Spleen (tissue), 11 donors: Measurements from ENCODE around the gene PDAP1. TPM values are rescaled to one million over a fixed set of nuclear protein-coding genes. Genes with fewer than 3 reads are reported as not detected.

ENCODE experiments used
- DNase-seq: peaks from one replicate; pipeline ENCODE4 v3.0.0-alpha.2; 2020
- H3K27ac ChIP-seq, 8 donors: fragments of 200-600 bp; sonication (generic) in 7 of 8; 1 replicate in 4 of 8; 2 replicates in 4 of 8; pipeline versions ENCODE4 v1.5.0 to v1.8.0; 2016 to 2021; ENCODE audit warnings: inconsistent platforms in 4 of 8, mild to moderate bottlenecking in 4 of 8, moderate library complexity in 1 of 8
- H3K27me3 ChIP-seq, 7 donors: fragments of 200-600 bp; sonication (generic) in 6 of 7; replicated peaks in 1 of 7; 1 replicate in 4 of 7; 2 replicates in 3 of 7; pipeline versions ENCODE4 v1.5.0 to v1.8.0; 2016 to 2021; ENCODE audit warnings: inconsistent platforms in 3 of 7, mild to moderate bottlenecking in 1 of 7
- H3K36me3 ChIP-seq, 6 donors: fragments of 200-600 bp; sonication (generic) in 5 of 6; 1 replicate in 4 of 6; 2 replicates in 2 of 6; pipeline versions ENCODE4 v1.5.0 to v1.8.0; 2016 to 2021; ENCODE audit warnings: inconsistent platforms in 2 of 6
- H3K4me1 ChIP-seq, 6 donors: fragments of 200-600 bp; sonication (generic) in 5 of 6; 1 replicate in 3 of 6; 2 replicates in 3 of 6; pipeline versions ENCODE4 v1.5.0 to v1.8.0; 2016 to 2021; ENCODE audit warnings: inconsistent platforms in 3 of 6
- H3K4me3 ChIP-seq, 8 donors: fragments of 200-600 bp; sonication (generic) in 7 of 8; 1 replicate in 4 of 8; 2 replicates in 4 of 8; pipeline versions ENCODE4 v1.5.0 to v1.8.0; 2016 to 2021; ENCODE audit warnings: inconsistent platforms in 4 of 8, mild to moderate bottlenecking in 4 of 8, moderate library complexity in 2 of 8
- H3K9me3 ChIP-seq, 8 donors: fragments of 200-600 bp; sonication (generic) in 7 of 8; 1 replicate in 4 of 8; 2 replicates in 4 of 8; pipeline versions ENCODE4 v1.5.0 to v1.8.0; 2016 to 2021; ENCODE audit warnings: inconsistent platforms in 4 of 8
- CTCF ChIP-seq, 11 experiments: fragments of 200-600 bp in 7 of 11; fragments of 450-650 bp in 4 of 11; sonication (generic) in 4 of 11; IDR thresholded peaks in 8 of 11; conservative IDR thresholded peaks in 3 of 11; 1 replicate in 7 of 11; 2 replicates in 4 of 11; pipeline versions ENCODE4 v1.4.0 to v1.8.0; 2016 to 2021; ENCODE audit warnings: antibody characterized with exemption in 11 of 11, inconsistent platforms in 4 of 11, mild to moderate bottlenecking in 1 of 11
- POLR2A ChIP-seq, 3 donors: fragments of 450-650 bp; IDR thresholded peaks; one replicate each; pipeline ENCODE4 v1.5.1; 2017; ENCODE audit warnings: antibody characterized with exemption in 3 of 3, mild to moderate bottlenecking in 1 of 3
- POLR2AphosphoS5 ChIP-seq, 3 donors: sonication (generic); formaldehyde crosslinking; IDR thresholded peaks; one replicate each; pipeline ENCODE4 v1.5.1; 2017; ENCODE audit warnings: antibody characterized with exemption in 3 of 3
- WGBS, 5 donors: extraction: QIAGEN DNeasy Blood & Tissue Kit in 3 of 5; methylation state at CpG; one replicate each; pipeline versions ENCODE4 v1.1.5 to v1.1.7; 2013 to 2018; 5-methylcytosine and 5-hydroxymethylcytosine counted together
- intact Hi-C: fragments of 100-400 bp; cut with DNase I; formaldehyde crosslinking; loops from one replicate; pipeline ENCODE4 v1.15.0; 2023; ENCODE audit warnings: low total_unique reads
- polyA plus RNA-seq, 3 donors: library from polyadenylated mRNA; stranded (reverse); fragments of 200-250 nt; gene quantifications; one replicate each; pipeline ENCODE4 v1.2.1, GENCODE V29; 2013
- total RNA-seq, 7 donors: library from RNA; depleted of rRNA in 3 of 7; stranded (reverse); fragments of >200 nt in 3 of 7; fragmentation: NEBNext Ultra II Directional in 4 of 7; extraction: Animal tissue kit (Norgen Biotek cat#: 25700) in 4 of 7; gene quantifications; one replicate each; pipeline versions ENCODE4 v1.1.0 to v1.2.1, GENCODE V29; 2016 to 2021
- donor health status: healthy with polysubstance abuse.
- donor health status: DM: no; HTN: no; CAD: no; lungs with moderate emphysema.
- donor health status: DM: no; HTN: no; CAD: no.
- donor health status: Bipolar disorder and iron deficiency.
- donor health status: healthy.
- donor health status: DM: no; HTN: no; CAD: no.
- donor health status: DM: yes; HTN: yes; CAD: no.

Gene PDAP1
- total and polyA plus RNA-seq, 10 donors = 28.1 to 117 (median 54.8) TPM

DNA sequence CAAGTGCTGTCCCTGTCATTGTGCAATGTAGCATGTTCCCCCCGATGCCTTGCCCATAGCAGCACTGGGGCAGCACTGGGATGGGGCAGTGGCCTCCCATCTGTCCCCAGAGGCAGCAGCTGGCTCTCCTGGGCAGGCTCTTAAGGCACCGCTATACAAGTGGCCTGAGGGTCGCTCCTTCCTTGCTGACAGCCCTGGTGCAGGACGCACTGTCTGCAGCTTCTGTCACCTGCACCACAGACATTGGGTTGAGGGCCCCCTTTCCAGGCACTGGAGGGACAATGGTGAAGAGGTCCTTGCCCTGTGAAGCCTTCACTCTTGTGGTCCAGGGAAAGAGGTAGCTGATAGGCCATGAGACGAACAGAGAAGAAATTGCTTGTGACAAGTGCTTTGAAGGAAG lies 40.9 kb upstream of the PDAP1 start:
- no peaks in the 10 kb centered on the region for H3K9me3 ChIP-seq
- WGBS, 5 donors = 83 to 91% (median 89%) methylated on average over 2 to 5 of the region's 5 CpGs
- TF ChIP-seq CTCF (IDR thresholded peaks at IDR 0.05 in 8 of 11, conservative IDR thresholded peaks at IDR 0.05 in 3 of 11) (no peak), POLR2A (IDR thresholded peaks at IDR 0.05) (no peak), POLR2AphosphoS5 (IDR thresholded peaks at IDR 0.05) (no peak)
- peaks cover 0 to 37% (median 11%) of the 10 kb centered on the region in 6 donors for H3K4me1 ChIP-seq
- H3K27ac ChIP-seq = peak overlapping the region in 1 of 8 donors; percentile 8
- intact Hi-C loops = no loop called here
- no peaks in the 10 kb centered on the region for H3K27me3 ChIP-seq
- H3K4me3 ChIP-seq = no peak overlapping the region
- no peak for DNase-seq
- peaks cover 0 to 100% (median 90%) of the 10 kb centered on the region in 6 donors for H3K36me3 ChIP-seq

GRCh38 chr7:99448855-99449254 lies 40.5 kb upstream of the PDAP1 start:
- Histone ChIP-seq H3K4me3 (no peak overlapping the region), H3K4me1 (peaks cover 0 to 42% (median 11%) of the 10 kb centered on the region in 6 donors), H3K36me3 (peaks cover 0 to 100% (median 87%) of the 10 kb centered on the region in 6 donors), H3K27ac (no peak overlapping the region), H3K9me3 (no peaks in the 10 kb centered on the region), H3K27me3 (no peaks in the 10 kb centered on the region)
- DNase-seq = no peak
- TF ChIP-seq CTCF (IDR thresholded peaks at IDR 0.05 in 8 of 11, conservative IDR thresholded peaks at IDR 0.05 in 3 of 11) = no peak
- TF ChIP-seq POLR2AphosphoS5 (IDR thresholded peaks at IDR 0.05) = peak in 1 of 3 donors; percentile 32
- intact Hi-C loops = no loop called here
- 93 to 100% (median 96%) methylated on average over 6 to 10 of the region's 10 CpGs for WGBS, 5 donors

- Histone ChIP-seq H3K4me1 (peaks cover 0 to 40% (median 11%) of the 10 kb centered on the region in 6 donors), H3K4me3 (no peak overlapping the region), H3K27me3 (no peaks in the 10 kb centered on the region), H3K27ac (no peak overlapping the region), H3K36me3 (peaks cover 0 to 100% (median 81%) of the 10 kb centered on the region in 6 donors), H3K9me3 (no peaks in the 10 kb centered on the region)
- intact Hi-C loops = no loop called here
- DNase-seq = no peak
- TF ChIP-seq POLR2AphosphoS5 (IDR thresholded peaks at IDR 0.05) = no peak
- peak in 1 of 11 experiments; percentile 13 for TF ChIP-seq CTCF (IDR thresholded peaks at IDR 0.05 in 8 of 11, conservative IDR thresholded peaks at IDR 0.05 in 3 of 11)
- no peak for TF ChIP-seq POLR2A (IDR thresholded peaks at IDR 0.05)
- WGBS, 5 donors = 87 to 95% (median 92%) methylated on average over 8 to 10 of the region's 10 CpGs
Observed at GRCh38 chr7:99447943-99448342, 39.5 kb upstream of the PDAP1 start.

- intact Hi-C loops = no loop called here
- no peak overlapping the region for H3K27ac ChIP-seq
- peaks cover 0 to 93% (median 66%) of the 10 kb centered on the region in 6 donors for H3K36me3 ChIP-seq
Observed at GRCh38 chr7:99446096-99446495, 37.7 kb upstream of the PDAP1 start.

More at GRCh38 chr7:99446096-99446495, 37.7 kb upstream of the PDAP1 start:
- DNase-seq = no peak
- TF ChIP-seq POLR2AphosphoS5 (IDR thresholded peaks at IDR 0.05) (no peak), CTCF (IDR thresholded peaks at IDR 0.05 in 8 of 11, conservative IDR thresholded peaks at IDR 0.05 in 3 of 11) (no peak), POLR2A (IDR thresholded peaks at IDR 0.05) (no peak)
- Histone ChIP-seq H3K9me3 (no peaks in the 10 kb centered on the region), H3K4me1 (peaks cover 0 to 51% (median 18%) of the 10 kb centered on the region in 6 donors), H3K27me3 (no peaks in the 10 kb centered on the region), H3K4me3 (no peak overlapping the region)
- 89 to 94% (median 92%) methylated on average over 4 of the region's 4 CpGs for WGBS, 5 donors
